HepG2 (cell line): ENCODE measurements around the gene DEFB128. TPM values are rescaled to one million over a fixed set of nuclear protein-coding genes. Genes with fewer than 3 reads are reported as not detected.
"Not testable (repeated sequence)": the region's sequence is repeated elsewhere in the genome, so short reads cannot be mapped to it uniquely, and the experiment has no call there.

Experiments used
- ATAC-seq: fragments of 200-7000 bp; cut with Tn5 transposase; 3 replicates; pipeline ENCODE4 v1.9.1; 2020; ENCODE audit warnings: mild to moderate bottlenecking, moderate library complexity
- BruUV-seq: library from RNA; stranded (reverse); fragments of 400-500 nt; replicated peaks from 2 replicates; lab custom pipeline; 2021; lab: Mats Ljungman, UMichigan
- CTCF ChIA-PET: fragments of 300-600 bp; formaldehyde crosslinking; extraction: SDS; loops from one replicate; lab custom pipeline; 2021; ENCODE audit warnings: low total read pairs, inconsistent platforms, low intra/inter-chr PET ratio; lab: Yijun Ruan, JAX
- POLR2A ChIA-PET: fragments of 350-600 bp; sonication (Branson Sonifier 250); formaldehyde crosslinking; loops from one replicate; lab custom pipeline; 2020; ENCODE audit warnings: antibody characterized with exemption, inconsistent platforms; lab: Yijun Ruan, JAX
- DNase-seq: peaks from one replicate; pipeline ENCODE4 v3.0.0-alpha.2; 2015; ENCODE audit warnings: low spot score
- FAIRE-seq: peaks from 3 replicates; lab custom pipeline; 2011; peaks lifted over from hg19 to GRCh38; lab: Jason Lieb, UNC
- H2AFZ ChIP-seq: one replicate; pipeline ENCODE4 v1.6.1; 2011; ENCODE audit warnings: low read length, inconsistent platforms
- H3K27ac ChIP-seq: fragments of 300-600 bp; 3 replicates; pipeline ENCODE4 v1.8.0; 2011; ENCODE audit warnings: mixed run types, mild to moderate bottlenecking, mixed read lengths, low read length, inconsistent platforms; ENCODE audit not compliant: insufficient read depth; ENCODE audit errors: extremely low read length
- H3K27me3 ChIP-seq, 2 experiments: fragments of 200-600 bp in 1 of 2; 2 replicates in 1 of 2; 3 replicates in 1 of 2; pipeline versions ENCODE4 v1.6.0 to v1.8.0; 2011; ENCODE audit warnings: low read length in 2 of 2, mild to moderate bottlenecking in 2 of 2, moderate library complexity in 2 of 2, inconsistent platforms in 1 of 2; ENCODE audit not compliant: insufficient read depth in 2 of 2, control insufficient read depth in 1 of 2
- H3K36me3 ChIP-seq, 2 experiments: fragments of 200-600 bp in 1 of 2; replicated peaks in 1 of 2; 2 replicates in 1 of 2; 3 replicates in 1 of 2; pipeline versions ENCODE4 v1.5.1 to v1.8.0; 2011; ENCODE audit warnings: low read length in 2 of 2, inconsistent platforms in 1 of 2; ENCODE audit not compliant: insufficient read depth in 2 of 2, control insufficient read depth in 1 of 2
- H3K4me1 ChIP-seq: 2 replicates; pipeline ENCODE4 v1.5.1; 2012; ENCODE audit warnings: low read length, inconsistent platforms; ENCODE audit not compliant: insufficient read depth
- H3K4me2 ChIP-seq: 2 replicates; pipeline ENCODE4 v1.6.0; 2011; ENCODE audit warnings: low read depth, low read length, inconsistent platforms
- H3K4me3 ChIP-seq, 3 experiments: fragments of 200-600 bp in 1 of 3; sonication (generic), shearing (Covaris generic) in 1 of 3; replicated peaks in 1 of 3; 2 replicates each; pipeline ENCODE4 v1.5.1; 2011 to 2016; ENCODE audit warnings: low read length in 3 of 3, inconsistent platforms in 2 of 3, low read depth in 2 of 3, mild to moderate bottlenecking in 2 of 3, control low read depth in 1 of 3, mixed read lengths in 1 of 3; ENCODE audit not compliant: insufficient read depth in 1 of 3
- H3K79me2 ChIP-seq: one replicate; pipeline ENCODE4 v1.6.1; 2011; ENCODE audit warnings: low read length, inconsistent platforms; ENCODE audit not compliant: insufficient read depth
- H3K9ac ChIP-seq: 2 replicates; pipeline ENCODE4 v1.6.0; 2011; ENCODE audit warnings: mild to moderate bottlenecking, low read depth, low read length, inconsistent platforms; ENCODE audit not compliant: insufficient read depth
- H3K9me3 ChIP-seq: 2 replicates; pipeline ENCODE4 v1.5.1; 2012; ENCODE audit warnings: mild to moderate bottlenecking, low read length
- H4K20me1 ChIP-seq: 2 replicates; pipeline ENCODE4 v1.6.0; 2011; ENCODE audit warnings: inconsistent platforms, mild to moderate bottlenecking, low read length, moderate library complexity; ENCODE audit not compliant: insufficient read depth
- FOXC1 ChIP-seq: sonication (generic); formaldehyde crosslinking; IDR thresholded peaks from 2 replicates; pipeline ENCODE4 v1.8.0; 2022; ENCODE audit warnings: mild to moderate bottlenecking, missing genetic modification reagents, borderline replicate concordance
- GATA4 ChIP-seq: sonication (generic); IDR thresholded peaks from 2 replicates; pipeline ENCODE4 v1.6.1; 2016; ENCODE audit warnings: antibody characterized with exemption, low read depth, borderline replicate concordance
- KDM3A ChIP-seq: IDR thresholded peaks from 2 replicates; pipeline ENCODE4 v1.6.1; 2018; ENCODE audit warnings: low read depth, missing compliant biosample characterization
- MAF1 ChIP-seq: sonication (generic); formaldehyde crosslinking; IDR thresholded peaks from 2 replicates; pipeline ENCODE4 v1.5.0; 2020; ENCODE audit warnings: missing genetic modification reagents, borderline replicate concordance
- THAP11 ChIP-seq: IDR thresholded peaks from 2 replicates; pipeline ENCODE4 v1.6.1; 2016; ENCODE audit warnings: missing biosample characterization, missing genetic modification reagents
- WGBS: methylation state at CpG from one replicate; pipeline ENCODE4 v1.1.6; 2017; ENCODE audit warnings: low lambda C conversion rate; 5-methylcytosine and 5-hydroxymethylcytosine counted together
- in situ Hi-C: cut with HindIII; loops from 2 replicates; pipeline ENCODE4 v1.10.0; 2017; ENCODE audit warnings: low pct_unique_long_range_greater_than_20kb; ENCODE audit not compliant: extremely low pct_ligation_motif_present
- intact Hi-C: fragments of 100-400 bp; cut with micrococcal nuclease; formaldehyde crosslinking; loops from one replicate; pipeline ENCODE4 v1.10.0; 2022; ENCODE audit not compliant: unreplicated experiment
- polyA plus RNA-seq, 8 experiments: library from polyadenylated mRNA; depleted of rRNA in 3 of 8; stranded (reverse) in 7 of 8; unstranded in 1 of 8; fragments of >200 nt; fragmentation: Illumina TruSeq in 4 of 8; extraction: Trizol in 4 of 8; gene quantifications; 2 replicates each; pipeline versions ENCODE4 v1.2.1 to v1.2.3, GENCODE V29; 2011 to 2016; ENCODE audit warnings: low read depth in 4 of 8, missing spikeins in 1 of 8, mixed read lengths in 1 of 8; ENCODE audit not compliant: insufficient read depth in 1 of 8
- total RNA-seq, 5 experiments: library from RNA; depleted of rRNA; stranded (reverse); fragments of >200 nt; fragmentation: Illumina TruSeq; extraction: Trizol; gene quantifications; 2 replicates each; pipeline ENCODE4 v1.2.3, GENCODE V29; 2016; ENCODE audit warnings: low read depth in 1 of 5
- TF ChIP-seq, protein P1 (sequence below): sonication (generic); formaldehyde crosslinking; IDR thresholded peaks from 2 replicates; pipeline ENCODE4 v1.4.0; 2020; ENCODE audit warnings: missing genetic modification reagents, borderline replicate concordance
- TF ChIP-seq, protein P2 (sequence below): sonication (generic); formaldehyde crosslinking; IDR thresholded peaks from 2 replicates; pipeline ENCODE4 v1.4.0; 2020; ENCODE audit warnings: missing genetic modification reagents
- TF ChIP-seq, protein P3 (sequence below): sonication (generic); formaldehyde crosslinking; IDR thresholded peaks from 2 replicates; pipeline ENCODE4 v1.8.0; 2022; ENCODE audit warnings: missing genetic modification reagents, low read depth, mild to moderate bottlenecking, borderline replicate concordance

DEFB128 gene
- total and polyA plus RNA-seq, 2 of the 13 experiments (the other 11 are each of a cell fraction or from before 2014, with no cell fraction given): not detected

DNA sequence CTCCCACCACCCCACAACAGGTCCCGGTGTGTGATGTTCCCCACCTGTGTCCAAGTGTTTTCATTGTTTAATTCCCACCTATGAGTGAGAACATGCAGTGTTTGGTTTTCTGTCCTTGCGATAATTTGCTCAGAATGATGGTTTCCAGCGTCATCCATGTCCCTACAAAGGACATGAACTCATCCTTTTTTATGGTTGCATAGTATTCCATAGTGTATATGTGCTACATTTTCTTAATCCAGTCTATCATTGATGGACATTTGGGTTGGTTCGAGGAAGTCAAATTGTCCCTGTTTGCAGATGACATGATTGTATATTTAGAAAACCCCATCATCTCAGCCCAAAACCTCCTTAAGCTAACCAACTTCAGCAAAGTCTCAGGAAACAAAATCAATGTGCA is 14.1 kb upstream of the DEFB128 start:
- H3K4me2 ChIP-seq, intact Hi-C loops, H3K36me3 ChIP-seq, H3K9me3 ChIP-seq, CTCF ChIA-PET, DNase-seq, H3K79me2 ChIP-seq, H4K20me1 ChIP-seq, POLR2A ChIA-PET, H3K9ac ChIP-seq, H3K4me1 ChIP-seq, H3K27ac ChIP-seq, H2AFZ ChIP-seq, FAIRE-seq, ATAC-seq, BruUV-seq, H3K4me3 ChIP-seq, in situ Hi-C loops: not testable (repeated sequence)
- WGBS: 1% methylated on average over 4 of the region's 4 CpGs
- H3K27me3 ChIP-seq: peaks cover 1 to 13% of the 10 kb centered on the region in 2 experiments; a peak in 2 of 5 replicates

DNA sequence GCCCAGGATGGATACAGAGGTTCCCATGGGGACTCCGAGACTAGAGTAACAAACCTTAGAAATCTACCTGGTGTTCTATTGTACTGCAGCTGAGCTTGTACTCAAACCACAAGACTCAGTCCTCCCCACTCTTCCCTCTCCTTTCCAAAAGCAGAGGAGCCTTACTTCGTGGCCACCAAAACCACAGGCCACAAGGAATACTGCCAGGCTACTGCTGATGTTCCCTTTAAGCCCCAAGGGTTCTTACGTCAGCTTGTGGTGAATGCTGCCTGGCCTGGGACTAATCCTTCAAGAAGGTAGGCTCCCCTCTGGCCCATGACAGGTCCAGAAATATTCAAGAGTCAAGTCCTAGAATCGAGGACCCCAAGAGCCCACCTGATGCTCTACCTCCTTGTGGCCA is 10.5 kb upstream of the DEFB128 start:
- Histone ChIP-seq H3K36me3 (no peaks in the 10 kb centered on the region), H4K20me1 (no peaks in the 10 kb centered on the region), H3K27me3 (peaks cover 1 to 13% of the 10 kb centered on the region in 2 experiments; a peak in 2 of 5 replicates), H2AFZ (no peak overlapping the region), H3K9me3 (no peaks in the 10 kb centered on the region), H3K9ac (no peak overlapping the region), H3K4me1 (no peaks in the 10 kb centered on the region), H3K4me2 (no peak overlapping the region), H3K79me2 (no peaks in the 10 kb centered on the region), H3K27ac (no peak overlapping the region), H3K4me3 (no peak overlapping the region)
- BruUV-seq: no TSS peak
- in situ Hi-C loops (no loop called here), intact Hi-C loops (no loop called here)
- no peak for DNase-seq
- 19% methylated on average over 4 of the region's 4 CpGs for WGBS
- CTCF ChIA-PET: no interaction called here
- no peak for FAIRE-seq
- no peak; the same call in 2 of the 3 replicates for ATAC-seq
- POLR2A ChIA-PET: no interaction called here
- TF ChIP-seq GATA4: no peak
- no peak for TF ChIP-seq MAF1
- TF ChIP-seq THAP11 (CRISPR knock-in tag): no peak
- TF ChIP-seq, protein P1, sequence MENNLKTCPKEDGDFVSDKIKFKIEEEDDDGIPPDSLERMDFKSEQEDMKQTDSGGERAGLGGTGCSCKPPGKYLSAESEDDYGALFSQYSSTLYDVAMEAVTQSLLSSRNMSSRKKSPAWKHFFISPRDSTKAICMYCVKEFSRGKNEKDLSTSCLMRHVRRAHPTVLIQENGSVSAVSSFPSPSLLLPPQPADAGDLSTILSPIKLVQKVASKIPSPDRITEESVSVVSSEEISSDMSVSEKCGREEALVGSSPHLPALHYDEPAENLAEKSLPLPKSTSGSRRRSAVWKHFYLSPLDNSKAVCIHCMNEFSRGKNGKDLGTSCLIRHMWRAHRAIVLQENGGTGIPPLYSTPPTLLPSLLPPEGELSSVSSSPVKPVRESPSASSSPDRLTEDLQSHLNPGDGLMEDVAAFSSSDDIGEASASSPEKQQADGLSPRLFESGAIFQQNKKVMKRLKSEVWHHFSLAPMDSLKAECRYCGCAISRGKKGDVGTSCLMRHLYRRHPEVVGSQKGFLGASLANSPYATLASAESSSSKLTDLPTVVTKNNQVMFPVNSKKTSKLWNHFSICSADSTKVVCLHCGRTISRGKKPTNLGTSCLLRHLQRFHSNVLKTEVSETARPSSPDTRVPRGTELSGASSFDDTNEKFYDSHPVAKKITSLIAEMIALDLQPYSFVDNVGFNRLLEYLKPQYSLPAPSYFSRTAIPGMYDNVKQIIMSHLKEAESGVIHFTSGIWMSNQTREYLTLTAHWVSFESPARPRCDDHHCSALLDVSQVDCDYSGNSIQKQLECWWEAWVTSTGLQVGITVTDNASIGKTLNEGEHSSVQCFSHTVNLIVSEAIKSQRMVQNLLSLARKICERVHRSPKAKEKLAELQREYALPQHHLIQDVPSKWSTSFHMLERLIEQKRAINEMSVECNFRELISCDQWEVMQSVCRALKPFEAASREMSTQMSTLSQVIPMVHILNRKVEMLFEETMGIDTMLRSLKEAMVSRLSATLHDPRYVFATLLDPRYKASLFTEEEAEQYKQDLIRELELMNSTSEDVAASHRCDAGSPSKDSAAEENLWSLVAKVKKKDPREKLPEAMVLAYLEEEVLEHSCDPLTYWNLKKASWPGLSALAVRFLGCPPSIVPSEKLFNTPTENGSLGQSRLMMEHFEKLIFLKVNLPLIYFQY (CRISPR knock-in tag): no peak
- TF ChIP-seq, protein P2, sequence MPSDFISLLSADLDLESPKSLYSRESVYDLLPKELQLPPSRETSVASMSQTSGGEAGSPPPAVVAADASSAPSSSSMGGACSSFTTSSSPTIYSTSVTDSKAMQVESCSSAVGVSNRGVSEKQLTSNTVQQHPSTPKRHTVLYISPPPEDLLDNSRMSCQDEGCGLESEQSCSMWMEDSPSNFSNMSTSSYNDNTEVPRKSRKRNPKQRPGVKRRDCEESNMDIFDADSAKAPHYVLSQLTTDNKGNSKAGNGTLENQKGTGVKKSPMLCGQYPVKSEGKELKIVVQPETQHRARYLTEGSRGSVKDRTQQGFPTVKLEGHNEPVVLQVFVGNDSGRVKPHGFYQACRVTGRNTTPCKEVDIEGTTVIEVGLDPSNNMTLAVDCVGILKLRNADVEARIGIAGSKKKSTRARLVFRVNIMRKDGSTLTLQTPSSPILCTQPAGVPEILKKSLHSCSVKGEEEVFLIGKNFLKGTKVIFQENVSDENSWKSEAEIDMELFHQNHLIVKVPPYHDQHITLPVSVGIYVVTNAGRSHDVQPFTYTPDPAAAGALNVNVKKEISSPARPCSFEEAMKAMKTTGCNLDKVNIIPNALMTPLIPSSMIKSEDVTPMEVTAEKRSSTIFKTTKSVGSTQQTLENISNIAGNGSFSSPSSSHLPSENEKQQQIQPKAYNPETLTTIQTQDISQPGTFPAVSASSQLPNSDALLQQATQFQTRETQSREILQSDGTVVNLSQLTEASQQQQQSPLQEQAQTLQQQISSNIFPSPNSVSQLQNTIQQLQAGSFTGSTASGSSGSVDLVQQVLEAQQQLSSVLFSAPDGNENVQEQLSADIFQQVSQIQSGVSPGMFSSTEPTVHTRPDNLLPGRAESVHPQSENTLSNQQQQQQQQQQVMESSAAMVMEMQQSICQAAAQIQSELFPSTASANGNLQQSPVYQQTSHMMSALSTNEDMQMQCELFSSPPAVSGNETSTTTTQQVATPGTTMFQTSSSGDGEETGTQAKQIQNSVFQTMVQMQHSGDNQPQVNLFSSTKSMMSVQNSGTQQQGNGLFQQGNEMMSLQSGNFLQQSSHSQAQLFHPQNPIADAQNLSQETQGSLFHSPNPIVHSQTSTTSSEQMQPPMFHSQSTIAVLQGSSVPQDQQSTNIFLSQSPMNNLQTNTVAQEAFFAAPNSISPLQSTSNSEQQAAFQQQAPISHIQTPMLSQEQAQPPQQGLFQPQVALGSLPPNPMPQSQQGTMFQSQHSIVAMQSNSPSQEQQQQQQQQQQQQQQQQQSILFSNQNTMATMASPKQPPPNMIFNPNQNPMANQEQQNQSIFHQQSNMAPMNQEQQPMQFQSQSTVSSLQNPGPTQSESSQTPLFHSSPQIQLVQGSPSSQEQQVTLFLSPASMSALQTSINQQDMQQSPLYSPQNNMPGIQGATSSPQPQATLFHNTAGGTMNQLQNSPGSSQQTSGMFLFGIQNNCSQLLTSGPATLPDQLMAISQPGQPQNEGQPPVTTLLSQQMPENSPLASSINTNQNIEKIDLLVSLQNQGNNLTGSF (CRISPR knock-in tag): no peak
- TF ChIP-seq FOXC1 (CRISPR knock-in tag): no peak
- TF ChIP-seq, protein P3, sequence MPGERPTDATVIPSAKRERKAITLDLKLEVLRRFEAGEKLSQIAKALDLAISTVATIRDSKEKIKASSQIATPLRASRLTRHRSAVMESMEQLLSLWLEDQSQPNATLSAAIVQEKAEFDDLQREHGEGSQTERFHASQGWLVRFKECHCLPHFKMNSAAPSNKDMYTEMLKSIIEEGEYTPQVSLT (CRISPR knock-in tag): no peak
- no peak for TF ChIP-seq KDM3A (CRISPR knock-in tag)
